Activated CD8-positive, alpha-beta memory T cell treated with anti-CD3 and anti-CD28 coated beads, Interleukin-2, amount 50 U/mL, for 4 hours (primary cell): ENCODE results near the gene SLC6A6.
"Not testable (repeated sequence)": the region's sequence is repeated elsewhere in the genome, so short reads cannot be mapped to it uniquely, and the experiment has no call there.

Experiments used
- DNase-seq: peaks from one replicate; pipeline ENCODE4 v3.0.0-alpha.2; 2020

SLC6A6 gene

DNA sequence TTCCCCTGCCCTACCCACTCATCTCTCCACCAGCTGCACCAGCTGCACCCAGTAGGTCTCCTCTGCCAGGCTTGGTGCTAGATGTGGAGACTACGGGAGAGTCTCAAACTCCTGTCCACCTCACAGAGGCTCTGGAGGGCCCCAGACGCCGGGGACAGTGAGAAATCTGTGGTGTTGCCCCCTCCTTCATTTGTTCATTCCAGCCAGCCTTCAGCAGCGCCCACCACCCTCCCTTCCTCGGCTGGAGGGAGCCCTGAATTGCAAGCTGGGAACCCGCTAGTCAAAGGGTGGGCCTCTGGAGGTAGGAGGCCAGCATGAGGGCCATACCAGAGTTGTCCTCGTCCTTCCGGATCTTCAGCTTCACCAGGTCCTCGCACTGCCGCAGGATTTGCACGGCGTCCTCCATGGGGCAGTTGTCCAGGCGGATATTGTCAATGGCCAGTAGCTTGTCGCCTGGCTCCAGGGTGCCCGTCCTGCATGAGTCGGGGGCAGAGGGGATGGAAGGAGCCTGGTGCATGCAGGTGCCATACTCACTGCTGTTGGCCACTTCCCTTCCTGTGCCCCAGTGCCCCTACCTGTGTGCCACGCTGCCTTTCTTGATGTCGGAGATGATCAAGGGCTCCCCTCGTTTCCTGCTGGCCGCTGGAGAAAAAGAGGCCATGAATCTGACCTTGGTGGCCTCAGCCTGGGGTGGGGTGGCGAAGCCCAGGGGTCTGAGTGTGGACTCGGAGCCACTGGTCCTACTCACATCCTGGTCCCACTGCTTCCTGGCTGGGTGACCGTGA is 108.6 kb downstream of the SLC6A6 start:
- no peak for DNase-seq

DNA sequence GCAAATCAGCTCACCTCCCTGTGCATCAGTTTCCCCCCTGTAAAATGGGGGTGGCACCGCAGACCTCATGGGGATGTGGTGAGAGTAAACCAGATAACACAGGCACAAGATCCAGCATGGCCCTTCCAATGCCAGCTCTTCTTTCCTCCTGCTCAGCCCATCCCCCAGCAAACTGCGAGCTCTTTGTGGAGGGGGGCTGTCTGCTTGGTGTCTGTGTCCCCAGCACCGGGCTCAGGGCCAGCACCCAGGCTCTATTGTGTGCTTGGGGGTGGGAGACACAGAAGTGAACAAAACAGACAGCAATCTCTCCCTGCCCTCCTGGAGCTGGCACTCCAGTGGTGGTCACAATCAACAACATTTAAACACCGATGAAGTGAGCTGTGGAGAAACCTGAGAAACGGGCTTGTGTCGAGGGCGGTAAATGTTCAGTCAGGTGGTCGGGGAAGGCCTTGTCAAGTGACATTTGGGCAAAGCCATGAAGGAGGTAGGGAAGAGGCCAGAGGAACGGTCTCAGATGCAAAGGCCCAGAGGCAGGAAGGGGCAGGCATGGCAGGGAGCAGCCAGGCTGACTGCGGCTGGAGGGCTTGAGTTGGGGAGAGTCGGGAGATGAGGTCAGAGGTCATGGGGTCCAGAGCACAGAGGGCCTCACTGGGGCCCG is 109.3 kb downstream of the SLC6A6 start:
- DNase-seq = no peak

DNA sequence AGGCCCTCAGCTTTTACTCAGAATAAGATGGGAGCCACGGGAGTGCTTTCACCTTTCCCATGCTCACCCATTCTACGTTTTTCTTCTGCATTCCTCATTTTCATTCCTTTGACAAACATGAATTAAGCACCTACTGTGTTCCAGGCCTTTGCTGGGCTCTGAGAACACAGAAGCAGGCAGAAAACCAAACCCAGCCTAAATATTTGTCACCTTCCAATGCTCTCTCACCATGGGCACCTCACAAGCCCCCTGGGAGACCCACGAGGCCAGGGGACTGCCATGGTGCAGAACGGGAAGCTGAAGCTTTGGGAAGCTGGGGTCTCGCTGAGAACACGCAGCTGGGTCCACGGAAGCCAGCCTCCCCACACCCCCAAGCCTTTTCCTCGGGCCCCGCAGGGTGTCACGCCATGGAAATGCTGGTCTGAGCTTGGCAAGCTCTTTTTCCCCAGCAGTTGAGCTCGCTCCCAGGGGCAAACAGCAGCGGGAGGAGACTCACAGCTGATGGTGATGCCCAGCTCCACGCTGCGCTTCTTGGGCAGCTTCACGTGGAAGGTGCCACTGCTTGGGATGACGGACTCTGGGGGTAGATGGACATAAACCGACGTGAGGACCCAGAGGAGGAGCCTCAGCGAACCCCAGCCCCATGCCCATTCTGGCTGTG is 110.0 kb downstream of the SLC6A6 start:
- DNase-seq = no peak

DNA sequence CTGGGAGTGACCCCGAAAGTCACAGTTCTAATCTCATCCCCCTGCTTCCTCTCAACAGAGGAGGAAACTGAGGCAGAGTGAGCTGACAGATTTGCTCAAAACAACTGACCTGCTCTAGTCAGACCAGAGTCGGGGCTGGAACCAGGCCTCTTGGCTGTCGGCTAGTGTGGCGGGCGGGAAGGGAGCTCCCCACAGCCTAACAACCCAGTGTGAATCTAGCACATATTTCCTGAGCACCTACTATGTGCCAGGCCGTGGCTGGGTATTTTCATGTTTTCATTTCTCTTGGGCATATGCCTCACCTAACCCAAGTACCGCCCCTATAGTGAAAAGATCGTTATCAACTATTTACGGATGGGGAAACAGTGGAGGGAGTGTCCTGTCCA is 110.5 kb downstream of the SLC6A6 start:
- DNase-seq = no peak

DNA sequence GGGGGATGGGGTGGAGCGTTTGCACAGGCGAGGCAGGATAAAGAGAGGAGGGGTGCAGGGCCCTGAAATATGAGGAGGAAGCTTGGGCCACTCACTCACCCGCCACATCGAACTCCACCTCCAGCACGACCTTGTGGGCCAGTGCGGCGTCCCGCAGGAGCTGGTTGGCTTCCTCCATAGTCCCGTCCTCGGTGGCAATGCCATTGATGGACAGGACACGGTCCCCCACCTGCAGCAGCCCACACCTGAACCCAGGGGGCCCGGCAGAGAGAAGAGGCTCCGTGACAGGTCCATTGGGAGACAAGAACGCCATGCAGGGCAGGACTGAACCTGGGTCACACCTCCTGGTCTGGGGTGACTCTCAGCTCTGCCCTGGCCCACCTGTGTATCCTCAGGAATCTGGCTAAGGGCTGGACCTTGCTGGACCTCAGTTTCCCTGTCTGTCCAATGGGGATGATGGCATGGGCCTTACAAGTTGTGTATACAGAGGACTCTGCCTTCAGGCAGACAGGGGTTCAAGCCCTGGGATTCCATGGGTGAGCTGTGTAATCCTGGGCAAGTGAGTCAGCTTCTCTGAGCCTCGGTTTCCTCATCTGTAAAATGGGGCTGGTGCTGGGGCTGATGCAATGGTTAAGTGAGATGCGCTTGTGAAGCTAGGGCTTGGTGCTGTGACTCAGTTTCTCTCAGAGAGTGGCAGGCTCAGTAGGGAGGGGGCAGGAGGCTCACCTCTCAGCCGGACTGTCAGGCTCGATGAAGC is 111.3 kb downstream of the SLC6A6 start:
- no peak for DNase-seq

DNA sequence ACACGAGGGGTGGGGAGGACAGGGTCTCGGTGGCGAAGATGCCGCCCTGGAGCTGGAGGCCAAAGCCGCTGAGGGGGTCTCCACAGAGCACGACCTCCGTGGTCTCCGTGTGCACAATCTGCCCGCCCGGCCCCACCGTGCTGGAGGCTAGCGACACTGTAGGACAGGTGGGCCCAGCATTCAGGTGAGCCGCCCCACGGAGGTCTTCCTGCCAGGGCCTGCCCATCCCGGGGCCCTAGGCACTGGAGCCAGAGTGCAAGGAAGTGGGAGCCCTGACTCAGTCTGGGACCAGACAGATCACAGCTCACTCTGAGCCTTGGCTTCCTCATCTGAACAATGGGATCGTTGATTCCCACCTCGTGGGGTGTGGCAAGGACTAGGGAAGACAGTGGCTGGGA is 111.9 kb downstream of the SLC6A6 start:
- no peak for DNase-seq

DNA sequence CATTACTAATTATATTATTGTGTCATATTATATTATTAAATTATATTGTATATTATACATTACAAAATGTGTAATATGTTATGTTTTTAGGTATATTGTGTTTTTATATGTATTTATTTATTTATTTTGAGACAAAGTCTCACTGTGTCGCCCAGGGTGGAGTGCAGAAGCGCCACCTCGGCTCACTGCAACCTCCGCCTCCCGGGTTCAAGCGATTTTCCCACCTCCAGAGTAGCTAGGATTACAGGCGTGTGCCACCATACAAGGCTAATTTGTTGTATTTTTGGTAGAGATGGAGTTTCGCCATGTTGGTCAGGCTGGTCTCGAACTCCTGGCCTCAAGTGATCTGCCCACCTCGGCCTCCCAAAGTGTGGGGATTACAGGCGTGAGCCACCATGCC is 113.1 kb downstream of the SLC6A6 start:
- DNase-seq = not testable (repeated sequence)

DNA sequence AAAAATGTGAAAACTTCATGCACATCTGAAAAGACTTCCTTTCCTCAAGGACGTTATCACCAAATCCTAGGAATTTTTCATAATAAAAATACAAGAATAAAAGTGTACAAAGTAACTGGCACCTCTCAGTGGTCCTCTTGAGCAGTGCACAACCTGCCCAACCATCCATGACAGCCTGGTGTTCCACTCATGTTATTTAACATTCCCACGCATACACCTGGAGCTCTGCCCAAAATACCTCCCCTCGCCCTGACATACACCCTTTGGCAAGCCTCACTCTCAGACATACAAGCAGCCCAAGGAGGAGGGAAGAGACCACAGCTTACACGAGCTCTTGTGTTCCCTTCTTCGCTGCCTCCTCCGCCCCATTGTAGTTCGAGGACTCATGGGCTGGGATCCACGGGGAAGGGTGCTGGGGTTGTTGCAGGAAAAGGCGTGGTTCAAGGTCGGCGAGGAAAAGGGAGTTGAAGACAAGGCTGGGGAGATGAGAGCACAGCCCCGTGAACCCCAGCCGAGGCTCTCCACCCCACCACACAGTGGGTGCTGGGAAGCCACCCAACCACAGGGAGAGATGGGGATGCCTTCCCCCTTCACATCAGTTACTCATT is 114.4 kb downstream of the SLC6A6 start:
- DNase-seq = no peak

DNA sequence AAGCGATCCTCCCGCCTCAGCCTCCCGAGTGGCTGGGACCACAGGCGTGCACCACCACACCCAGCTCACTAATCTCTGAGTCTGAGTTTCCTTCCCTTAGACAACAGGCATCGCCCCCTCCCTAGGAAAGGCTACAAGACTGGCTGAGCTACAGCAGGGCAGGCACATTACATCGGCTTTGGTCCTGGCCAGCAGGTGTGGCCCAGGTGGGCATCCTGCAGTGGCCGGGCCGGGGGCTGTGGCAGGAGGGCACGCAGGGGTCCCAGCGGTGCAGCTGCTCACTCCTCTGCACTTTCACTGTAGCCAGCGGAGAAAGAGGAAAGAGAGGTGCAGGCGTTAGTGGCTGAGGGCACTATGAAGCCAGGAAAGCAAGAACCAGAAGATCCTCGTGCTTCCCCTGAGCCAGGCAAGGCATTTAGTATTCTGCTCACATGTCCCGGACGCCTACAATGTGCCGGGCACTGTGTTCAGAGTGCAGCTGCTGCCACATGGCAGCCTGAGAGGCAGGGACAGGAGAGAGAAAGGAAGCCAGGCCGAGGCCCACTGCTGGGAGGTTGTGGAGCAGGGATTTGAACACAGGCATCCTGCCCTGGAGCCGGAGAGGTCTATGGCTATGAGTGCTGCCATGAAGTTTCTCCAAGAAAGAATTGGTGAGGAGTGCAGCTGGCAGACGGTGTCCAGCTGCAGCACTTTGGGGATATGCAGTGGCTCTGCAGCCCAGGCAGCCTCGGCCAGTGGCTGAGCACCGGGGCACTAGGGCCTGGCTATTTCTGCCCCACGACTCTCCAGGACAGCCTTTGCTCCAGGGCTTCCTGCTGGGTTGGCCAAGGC is 115.4 kb downstream of the SLC6A6 start:
- DNase-seq = no peak

DNA sequence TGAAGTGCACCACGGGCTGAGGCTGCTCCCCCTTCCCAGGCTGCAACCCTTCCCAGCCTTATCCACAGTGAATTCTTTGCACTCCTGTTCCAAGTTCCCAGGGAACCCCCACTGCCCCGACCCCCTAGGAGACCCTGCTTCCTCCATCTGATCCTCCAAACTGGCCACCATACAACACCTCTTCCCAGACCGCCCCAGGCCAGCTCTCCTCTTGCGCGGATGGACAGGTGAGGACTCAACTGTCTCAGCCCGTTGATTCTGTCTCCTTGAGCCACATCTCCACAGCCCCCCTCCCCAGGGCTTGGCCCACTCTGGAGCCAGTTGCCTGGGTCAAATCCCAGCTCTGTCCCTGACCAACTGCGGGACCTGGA is 116.0 kb downstream of the SLC6A6 start:
- DNase-seq = no peak

DNA sequence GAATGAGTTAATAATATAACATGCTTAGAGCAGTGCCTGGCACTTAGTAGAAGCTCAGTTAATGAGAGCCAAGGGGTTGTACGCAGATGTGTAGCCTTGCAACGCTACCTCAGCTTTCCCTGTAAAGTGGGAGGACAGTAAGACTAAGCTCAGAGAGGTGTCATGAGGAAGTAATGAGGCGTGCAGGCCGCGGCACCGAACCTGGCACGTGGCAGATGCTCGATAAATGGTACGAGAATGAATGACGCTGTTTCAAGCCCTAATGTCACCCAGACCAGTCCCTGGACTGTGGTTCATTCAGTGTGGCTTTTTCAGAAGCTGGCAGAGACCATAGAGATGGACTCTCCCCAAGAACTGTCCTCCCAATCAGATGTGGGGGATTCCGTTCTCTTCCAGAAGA is 116.5 kb downstream of the SLC6A6 start:
- no peak for DNase-seq

DNA sequence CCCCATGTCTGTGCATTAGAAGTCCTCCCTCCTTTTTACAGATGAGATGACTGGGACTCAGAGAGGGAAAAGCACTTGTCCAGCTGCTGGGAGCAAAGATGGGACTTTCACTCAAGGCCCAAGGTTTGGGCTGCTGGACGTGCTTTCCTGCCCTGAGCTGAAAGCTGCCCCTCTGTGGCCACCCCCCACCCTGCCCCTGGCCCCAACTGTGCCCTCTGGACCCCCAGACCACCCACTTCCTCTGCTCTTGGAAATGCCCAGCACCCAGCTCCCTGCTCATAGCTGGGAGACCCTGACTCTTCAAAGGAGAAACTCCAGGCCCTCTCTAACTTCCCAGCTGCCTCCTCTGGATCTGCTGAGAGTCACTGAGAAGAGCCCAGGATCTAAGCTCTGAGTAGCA is 117.0 kb downstream of the SLC6A6 start:
- no peak for DNase-seq

DNA sequence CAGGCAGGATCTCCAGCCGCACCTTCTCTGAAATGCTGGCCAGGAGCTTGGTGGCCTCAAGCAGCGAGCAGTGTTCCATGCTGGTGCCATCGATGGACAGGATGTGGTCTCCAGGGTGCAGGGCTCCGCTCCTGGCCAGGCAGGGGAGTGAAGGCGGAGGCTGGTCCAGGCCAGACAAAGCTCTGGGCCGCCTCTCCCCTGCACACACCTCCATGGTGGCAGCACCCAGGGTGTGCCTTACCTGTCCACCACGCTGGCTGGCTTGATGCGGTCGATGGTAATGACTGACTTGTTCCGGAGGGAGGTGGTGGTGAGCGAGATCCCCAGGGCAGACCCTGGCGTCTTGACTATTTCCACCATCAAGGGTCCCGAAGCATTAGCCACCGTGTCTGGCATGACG is 117.7 kb downstream of the SLC6A6 start:
- DNase-seq = no peak

DNA sequence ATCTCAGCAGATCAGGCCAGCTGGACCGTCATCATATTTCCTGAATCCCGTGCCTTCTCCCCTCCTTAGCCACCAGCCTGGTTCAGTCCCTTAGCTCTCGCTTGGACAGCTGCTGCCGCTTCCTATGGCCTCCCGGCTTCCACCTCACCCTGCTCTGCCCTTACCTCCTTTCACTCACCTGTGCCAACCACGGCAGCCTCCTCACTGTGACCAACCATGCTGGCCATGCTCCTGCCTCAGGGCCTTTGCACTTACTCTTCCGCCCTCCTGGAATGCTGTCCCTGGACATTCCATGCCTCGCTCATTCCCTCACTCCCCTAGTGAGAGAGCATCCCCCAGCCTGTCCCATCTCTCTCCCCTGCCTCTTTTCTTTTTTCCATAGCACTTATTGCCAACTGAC is 118.6 kb downstream of the SLC6A6 start:
- peak; percentile 5 for DNase-seq

DNA sequence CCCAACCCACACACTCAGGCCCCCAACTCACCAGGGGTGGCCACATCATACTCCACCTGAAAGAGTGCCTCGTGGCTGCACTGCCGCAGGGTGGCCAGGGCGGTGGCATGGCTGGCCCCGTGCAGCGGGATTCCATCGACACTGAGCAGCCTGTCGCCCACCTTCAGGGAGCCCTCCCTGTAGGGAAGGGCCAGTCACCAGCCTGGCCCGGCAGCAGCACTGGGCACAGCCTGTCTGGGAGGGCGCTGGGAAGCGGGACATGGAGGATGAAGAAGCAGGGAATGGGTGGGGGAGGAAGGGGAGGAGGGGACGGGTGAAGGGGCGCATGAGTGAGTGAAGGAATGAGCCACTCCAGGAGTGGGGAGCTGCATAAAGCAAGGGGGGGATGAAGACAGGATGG is 119.2 kb downstream of the SLC6A6 start:
- DNase-seq = no peak

DNA sequence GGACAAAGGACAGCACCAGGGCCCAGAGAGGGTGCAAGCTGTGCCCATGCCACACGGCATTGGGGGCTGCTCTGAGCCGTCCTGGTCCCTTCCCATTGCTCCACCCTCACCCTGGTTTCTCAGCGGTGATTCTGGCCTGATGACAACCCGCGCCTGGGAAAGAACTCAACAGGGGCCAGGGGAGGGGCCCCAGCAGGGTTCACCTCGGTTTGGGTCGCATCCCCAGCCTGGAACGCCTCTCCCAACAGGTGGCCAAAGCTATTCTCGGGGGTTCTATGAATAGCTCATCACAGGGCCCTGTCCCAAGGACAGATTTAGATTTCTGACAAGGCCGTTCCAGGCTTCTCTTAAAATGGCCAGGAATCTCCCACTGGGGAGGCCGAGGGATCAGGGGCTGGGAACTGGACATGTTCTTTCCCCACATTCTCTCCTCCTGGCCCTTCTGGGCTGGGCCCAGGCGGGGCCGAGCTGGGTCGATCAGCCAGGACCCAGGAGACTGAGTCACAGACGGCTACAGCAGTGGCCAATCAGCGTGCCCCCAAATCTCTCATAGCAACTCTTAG is 119.8 kb downstream of the SLC6A6 start:
- peak; percentile 6 for DNase-seq

DNA sequence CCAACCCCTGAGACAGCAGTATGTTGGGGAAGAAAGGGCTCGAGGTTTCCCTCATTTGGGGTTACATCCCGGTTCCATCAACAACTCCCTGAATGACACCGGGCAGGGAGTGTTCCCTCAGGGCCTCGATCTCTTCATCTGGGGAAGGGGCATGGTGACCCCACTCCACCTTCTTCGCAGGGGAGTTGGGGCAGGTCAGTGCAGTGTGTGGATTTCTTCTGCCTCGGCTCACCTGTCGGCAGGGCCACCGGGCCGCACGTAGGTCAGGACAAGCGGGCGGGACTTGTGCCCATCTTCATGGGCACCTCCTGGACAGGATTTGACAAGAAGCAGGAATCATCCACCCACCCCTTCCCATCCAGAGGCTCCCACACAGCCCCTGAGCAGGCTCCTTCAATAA is 120.4 kb downstream of the SLC6A6 start:
- DNase-seq = peak; percentile 12

DNA sequence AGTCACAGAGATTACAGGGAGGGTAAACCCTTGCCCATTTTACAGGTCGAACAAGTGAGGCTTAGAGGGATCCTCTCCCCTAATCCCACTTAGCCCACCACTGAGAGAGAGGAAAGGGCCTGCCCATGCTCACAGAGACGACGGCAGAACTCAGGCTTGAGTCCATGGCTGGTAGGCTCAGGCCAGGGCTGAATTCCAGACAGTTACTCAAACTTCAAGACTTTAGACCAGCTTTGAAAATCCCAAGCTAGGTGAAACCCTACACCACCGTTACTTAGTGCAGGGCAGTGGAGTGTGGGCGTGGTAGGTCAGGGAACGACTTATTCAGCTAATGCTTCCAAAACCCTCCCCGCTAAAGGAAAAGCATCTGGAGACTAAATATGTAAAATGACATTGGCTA is 121.4 kb downstream of the SLC6A6 start:
- DNase-seq = no peak

DNA sequence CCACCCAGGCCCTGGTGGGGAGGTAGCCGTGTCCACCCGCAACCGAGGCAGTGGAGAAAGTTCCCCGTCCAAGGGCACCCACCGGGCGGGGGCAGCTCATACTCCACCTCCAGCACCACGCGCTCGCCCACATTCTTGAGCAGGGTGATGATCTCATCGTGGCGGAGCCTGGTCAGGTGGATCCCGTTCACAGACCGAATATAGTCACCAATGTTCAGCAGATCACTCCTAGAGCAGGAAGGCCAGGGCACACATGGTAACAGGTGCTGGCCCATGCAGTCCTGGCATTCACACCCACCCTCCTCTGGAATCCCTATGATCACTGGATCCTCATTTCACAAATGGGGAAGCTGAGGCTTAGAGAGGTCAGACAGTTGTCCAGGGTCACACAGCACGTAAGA is 121.9 kb downstream of the SLC6A6 start:
- DNase-seq = peak; percentile 12

DNA sequence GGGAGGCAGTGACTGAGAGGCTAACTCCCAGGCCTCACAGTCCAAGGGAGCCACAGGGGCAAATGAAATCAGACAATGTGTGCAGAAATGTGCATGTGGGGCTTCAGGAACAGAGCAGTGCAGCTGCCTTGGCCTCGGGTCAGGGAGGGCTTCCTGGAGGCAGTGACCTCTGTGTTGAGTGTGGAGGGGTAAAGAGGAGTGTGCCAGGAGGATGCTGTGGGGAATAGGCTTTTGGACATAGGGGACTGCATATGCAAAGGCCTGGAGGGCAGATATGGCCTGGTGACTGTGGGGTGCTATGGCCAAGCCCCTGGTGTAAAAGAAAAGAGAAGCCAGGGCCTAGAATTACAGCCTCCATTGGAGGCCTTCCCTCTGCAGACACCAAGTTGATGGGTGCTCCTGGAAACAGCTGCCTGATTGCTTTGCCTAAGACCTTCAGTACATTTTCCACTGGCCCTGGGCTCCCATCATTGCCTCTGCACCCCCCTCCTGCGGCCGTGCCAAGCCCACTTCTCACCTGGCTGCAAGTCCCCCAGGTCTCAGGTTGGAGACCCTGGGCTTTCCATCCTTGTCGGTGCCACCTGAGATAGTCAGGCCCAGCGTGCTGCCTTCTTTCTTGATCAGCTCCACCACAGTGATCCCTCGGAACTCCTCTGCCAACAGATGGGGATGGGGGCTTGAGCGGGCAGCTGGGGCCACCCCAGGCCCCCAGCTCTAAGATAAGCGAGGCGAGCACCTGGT is 122.7 kb downstream of the SLC6A6 start:
- peak; percentile 9 for DNase-seq
